Esophagus mucosa (tissue), 1 donor: ENCODE measurements around the gene USF3. TPM values are rescaled to one million over a fixed set of nuclear protein-coding genes. Genes with fewer than 3 reads are reported as not detected.

ENCODE experiments used
- ATAC-seq: fragments of 200-7000 bp; cut with Tn5 transposase; one replicate; pipeline ENCODE4 v1.9.1; 2020
- total RNA-seq: library from RNA; stranded (reverse); gene quantifications from one replicate; pipeline ENCODE4 v1.2.4, GENCODE V29; 2023
- donor health status: DM: yes; HTN: yes; CAD: no.

Gene USF3
- total RNA-seq, 1 donor from 2014 or later: 10.7 TPM

DNA sequence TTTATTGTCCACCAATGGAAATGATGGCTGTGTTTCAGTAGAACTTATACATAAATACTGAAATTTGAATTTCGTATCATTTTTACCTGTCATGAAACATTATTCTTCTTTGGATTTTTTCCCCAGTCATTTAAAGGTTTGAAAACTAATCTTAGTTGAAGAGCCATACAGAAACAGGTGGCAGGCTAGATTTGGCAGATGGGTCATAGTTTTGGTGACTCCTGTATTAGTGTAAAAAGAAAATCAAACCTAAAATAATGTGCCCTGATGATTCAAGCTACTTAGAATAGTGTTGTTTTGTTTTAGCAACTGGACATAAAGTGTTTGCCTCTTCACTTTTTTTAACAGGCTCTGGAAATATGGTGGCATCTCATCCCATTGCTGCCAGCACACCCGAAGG lies 95.2 kb downstream of the USF3 start:
- ATAC-seq: no peak

DNA sequence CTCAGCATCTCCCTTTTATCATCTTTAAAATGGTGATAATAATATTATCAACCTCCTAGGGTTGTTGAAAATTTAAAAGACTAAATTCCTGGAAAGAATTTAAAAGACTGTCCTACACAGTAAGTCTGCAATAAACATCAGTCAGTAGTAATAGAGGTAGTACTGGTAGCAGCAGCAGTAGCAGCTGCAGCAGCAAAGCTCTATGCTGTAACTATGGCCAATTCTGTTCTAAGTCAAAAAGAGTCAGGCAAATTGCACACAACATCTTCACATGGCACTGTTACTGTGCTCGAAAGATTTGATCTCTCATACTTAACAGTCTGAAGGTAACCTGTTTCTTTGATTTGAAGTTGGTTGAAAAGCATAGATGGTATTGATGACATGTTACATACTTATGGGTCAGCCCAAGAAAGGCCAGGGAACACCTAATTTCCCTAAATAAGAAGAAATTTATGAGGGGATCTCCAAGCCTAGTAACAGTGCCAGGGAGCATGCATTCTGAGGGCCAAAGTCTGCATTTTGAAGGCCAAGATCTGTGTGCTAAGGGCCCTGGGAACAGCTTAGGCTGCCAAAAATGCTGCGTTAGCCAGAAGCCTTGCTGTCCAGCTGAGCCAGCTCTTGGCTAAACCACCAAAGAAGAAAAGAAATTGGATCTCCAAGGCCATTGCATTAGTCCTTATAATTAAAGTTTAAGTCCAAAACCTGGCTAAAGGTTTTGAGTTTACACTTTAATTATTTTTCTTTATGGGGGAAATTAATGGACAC lies 95.8 kb downstream of the USF3 start:
- ATAC-seq: no peak

Other genes with a start within 250 kb of the USF3 start
- gene SPICE1, start 181.5 kb downstream of the USF3 start, total RNA-seq: 8.0 TPM
- 1.5 TPM for gene SIDT1, start 164.1 kb downstream of the USF3 start, total RNA-seq
- 120 TPM for gene NAA50, start 49.6 kb upstream of the USF3 start, total RNA-seq
- gene ATP6V1A, start 50.4 kb upstream of the USF3 start, total RNA-seq: 59.5 TPM
- gene GRAMD1C, start 142.1 kb upstream of the USF3 start, total RNA-seq: 5.0 TPM